Measurements from ENCODE around the gene THOC2.
A peak's percentile ranks its signal among the peaks of the same experiment; 100 is the strongest.
"Not testable (repeated sequence)": the region's sequence is repeated elsewhere in the genome, so short reads cannot be mapped to it uniquely, and the experiment has no call there.

The THOC2 gene

DNA sequence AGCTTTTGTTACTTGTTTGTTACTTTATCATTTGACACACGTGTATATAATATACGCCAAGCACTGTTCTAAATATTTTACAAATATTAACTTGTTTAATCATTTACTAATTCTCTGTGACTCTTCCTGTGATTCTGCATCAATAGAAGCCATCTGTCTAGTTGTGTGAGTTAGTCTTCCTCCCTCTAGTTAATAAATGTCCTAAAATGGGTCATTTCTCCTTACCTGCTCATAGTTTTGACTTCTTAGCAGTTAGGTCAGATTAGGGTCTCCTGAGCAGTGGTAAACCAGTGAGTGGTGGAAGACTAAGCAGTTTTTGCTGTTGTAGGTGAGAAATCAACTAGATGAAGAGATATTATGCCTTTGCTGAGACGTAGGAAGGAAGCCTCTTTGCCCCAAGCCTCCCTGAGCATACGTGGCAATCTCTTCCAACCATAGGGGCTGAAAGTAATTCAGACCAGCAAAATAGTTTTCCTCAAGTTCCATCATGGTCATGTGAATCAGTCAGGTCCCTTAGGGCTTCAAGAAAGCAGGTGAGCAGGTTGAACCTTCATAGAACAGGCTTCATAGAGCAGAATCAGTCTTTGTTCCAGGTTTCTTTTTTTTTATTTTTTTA lies 38.7 kb upstream of the THOC2 start:
- WGBS, 2 donors (ENCODE audit: extremely low coverage in 2 of 2, insufficient read length in 2 of 2, insufficient replicate concordance in 1 of 2): no CpG with 5 or more reads among the region's 4 CpGs
- no peak overlapping the region for H4K91ac ChIP-seq (ENCODE audit: low read depth, low read length, poor library complexity)

DNA sequence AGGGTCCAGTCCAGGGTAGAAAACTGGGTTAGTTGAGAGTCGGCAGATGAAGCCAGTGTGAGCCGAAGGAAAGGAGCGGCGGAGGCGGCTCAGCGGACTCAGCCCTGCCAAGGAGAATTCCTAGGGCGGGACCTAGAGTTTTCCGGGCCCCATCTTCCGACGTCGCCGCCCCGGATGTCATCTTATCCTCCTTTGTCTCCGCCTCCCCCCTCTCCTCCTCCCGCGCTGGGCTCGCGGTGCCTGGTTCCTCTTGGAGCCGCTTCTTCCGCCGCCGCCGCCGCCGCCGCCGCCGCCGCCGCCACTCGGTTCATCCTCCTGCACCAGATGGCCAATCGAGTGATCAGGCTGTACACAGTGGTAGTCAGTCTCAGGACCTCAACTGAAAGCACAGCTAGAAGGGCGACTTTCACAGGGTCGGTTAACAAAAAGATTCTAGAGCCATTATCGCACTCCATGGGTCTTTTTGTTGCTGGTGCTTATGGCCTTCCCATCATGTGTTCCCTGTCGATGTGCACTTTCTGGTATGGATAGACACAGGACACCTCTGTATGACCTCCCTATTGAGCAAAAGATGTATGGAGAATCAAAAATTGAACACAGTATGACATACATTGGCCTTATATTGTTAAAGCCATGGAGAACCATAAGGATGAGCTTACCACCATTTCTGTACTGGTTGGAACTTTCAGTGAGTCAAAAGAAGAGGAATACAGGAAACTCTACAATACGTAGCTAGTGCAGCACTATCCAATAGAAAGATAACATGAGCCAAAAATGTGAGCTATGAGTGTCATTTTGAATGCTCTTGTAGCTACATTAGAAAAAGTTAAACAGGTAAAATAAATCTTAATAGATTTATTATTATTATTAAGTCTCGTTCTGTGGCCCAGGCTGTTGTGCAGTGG lies 32.4 kb upstream of the THOC2 start:
- Histone ChIP-seq H4K91ac (ENCODE audit: low read depth, low read length, poor library complexity) (no peak overlapping the region), H2BK15ac (ENCODE audit: low read length) (no peak overlapping the region), H2BK5ac (ENCODE audit: low read length) (no peak overlapping the region), H3K4me2 (ENCODE audit: insufficient read depth, low read length, poor library complexity, severe bottlenecking) (peak overlapping the region; percentile 11), H3K36me3 (replicated peaks in 1 of 2; ENCODE audit: control insufficient read depth in 2 of 2, insufficient read depth in 2 of 2, low read length in 2 of 2) (no peaks in the 10 kb centered on the region), H3K27ac (replicated peaks; ENCODE audit: low read length) (peak overlapping the region; percentile 94), H2BK120ac (ENCODE audit: low read depth, low read length) (no peak overlapping the region), H3K14ac (ENCODE audit: low read length) (no peak overlapping the region), H3K9me3 (replicated peaks in 1 of 2; ENCODE audit: control insufficient read depth in 2 of 2, insufficient read depth in 1 of 2, low read depth in 1 of 2, low read length in 2 of 2) (no peaks in the 10 kb centered on the region), H2AK5ac (ENCODE audit: low read depth, low read length) (no peak overlapping the region), H3K4ac (ENCODE audit: low read length) (no peak overlapping the region), H4K8ac (ENCODE audit: low read depth, low read length) (no peak overlapping the region), H3K9ac (ENCODE audit: low read depth, low read length, poor library complexity) (no peak overlapping the region), H3K18ac (ENCODE audit: low read length) (no peak overlapping the region), H3K27me3 (ENCODE audit: control insufficient read depth in 3 of 3, insufficient read depth in 3 of 3, low read depth in 1 of 3, low read length in 3 of 3) (no peaks in the 10 kb centered on the region), H2AFZ (ENCODE audit: low read length) (peak overlapping the region; percentile 92), H3K4me1 (ENCODE audit: control insufficient read depth in 2 of 2, insufficient read depth in 1 of 2, low read depth in 1 of 2, low read length in 2 of 2) (no peaks in the 10 kb centered on the region), H3K4me3 (ENCODE audit: low read length in 2 of 2) (peak overlapping the region; percentile 64 to 75), H3K79me1 (ENCODE audit: low read depth, low read length) (no peaks in the 10 kb centered on the region), H2BK12ac (ENCODE audit: low read length) (no peak overlapping the region), H3K23ac (ENCODE audit: low read depth, low read length, poor library complexity) (no peak overlapping the region)
- DNase-seq (ENCODE audit: low spot score): peak; percentile 59
- WGBS, 2 donors (ENCODE audit: extremely low coverage in 2 of 2, insufficient read length in 2 of 2, insufficient replicate concordance in 1 of 2): no CpG with 5 or more reads among the region's 38 CpGs

More for the DNA sequence above, 38.7 kb upstream of the THOC2 start:
- no peak overlapping the region for H2BK12ac ChIP-seq (ENCODE audit: low read length)
- no peak for DNase-seq (ENCODE audit: low spot score)
- H3K27me3 ChIP-seq (ENCODE audit: control insufficient read depth in 3 of 3, insufficient read depth in 3 of 3, low read depth in 1 of 3, low read length in 3 of 3): peaks cover 0 to 2% (median 0%) of the 10 kb centered on the region in 3 experiments
- H2BK120ac ChIP-seq (ENCODE audit: low read depth, low read length): no peak overlapping the region
- no peaks in the 10 kb centered on the region for H3K4me1 ChIP-seq (ENCODE audit: control insufficient read depth in 2 of 2, insufficient read depth in 1 of 2, low read depth in 1 of 2, low read length in 2 of 2)
- no peak overlapping the region for H3K4ac ChIP-seq (ENCODE audit: low read length)
- H3K27ac ChIP-seq (replicated peaks; ENCODE audit: low read length): no peak overlapping the region
- no peak overlapping the region for H3K18ac ChIP-seq (ENCODE audit: low read length)
- no peak overlapping the region for H3K4me2 ChIP-seq (ENCODE audit: insufficient read depth, low read length, poor library complexity, severe bottlenecking)
- no peaks in the 10 kb centered on the region for H3K9me3 ChIP-seq (replicated peaks in 1 of 2; ENCODE audit: control insufficient read depth in 2 of 2, insufficient read depth in 1 of 2, low read depth in 1 of 2, low read length in 2 of 2)
- H3K79me1 ChIP-seq (ENCODE audit: low read depth, low read length): no peaks in the 10 kb centered on the region
- H3K23ac ChIP-seq (ENCODE audit: low read depth, low read length, poor library complexity): no peak overlapping the region
- H2BK15ac ChIP-seq (ENCODE audit: low read length): no peak overlapping the region
- no peak overlapping the region for H3K9ac ChIP-seq (ENCODE audit: low read depth, low read length, poor library complexity)
- no peak overlapping the region for H3K14ac ChIP-seq (ENCODE audit: low read length)
- H2BK5ac ChIP-seq (ENCODE audit: low read length): no peak overlapping the region
- H3K36me3 ChIP-seq (replicated peaks in 1 of 2; ENCODE audit: control insufficient read depth in 2 of 2, insufficient read depth in 2 of 2, low read length in 2 of 2): no peaks in the 10 kb centered on the region
- no peak overlapping the region for H2AK5ac ChIP-seq (ENCODE audit: low read depth, low read length)
- no peak overlapping the region for H3K4me3 ChIP-seq (ENCODE audit: low read length in 2 of 2)
- no peak overlapping the region for H2AFZ ChIP-seq (ENCODE audit: low read length)
- H4K8ac ChIP-seq (ENCODE audit: low read depth, low read length): no peak overlapping the region

DNA sequence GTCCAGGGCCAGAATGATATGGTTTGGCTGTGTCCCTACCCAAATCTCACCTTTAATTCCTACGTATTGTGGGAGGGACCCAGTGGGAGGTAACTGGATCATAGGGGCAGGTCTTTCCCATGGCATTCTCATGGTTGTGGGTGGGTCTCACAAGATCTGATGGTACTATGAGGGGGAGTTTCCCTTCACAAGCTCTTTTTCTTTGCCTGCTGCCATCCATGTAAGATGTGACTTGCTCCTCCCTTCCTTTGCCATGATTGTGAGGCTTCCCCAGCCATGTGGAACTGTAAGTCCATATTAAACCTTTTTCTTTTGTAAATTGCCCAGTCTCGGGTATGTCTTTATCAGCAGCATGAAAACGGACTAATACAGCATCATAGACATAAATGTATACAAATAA lies 27.0 kb upstream of the THOC2 start:
- H2BK12ac ChIP-seq (ENCODE audit: low read length); H3K14ac ChIP-seq (ENCODE audit: low read length); H2AFZ ChIP-seq (ENCODE audit: low read length); H2BK5ac ChIP-seq (ENCODE audit: low read length); DNase-seq (ENCODE audit: low spot score); H3K79me1 ChIP-seq (ENCODE audit: low read depth, low read length); H2BK120ac ChIP-seq (ENCODE audit: low read depth, low read length); H2AK5ac ChIP-seq (ENCODE audit: low read depth, low read length); H3K4me1 ChIP-seq (ENCODE audit: control insufficient read depth in 2 of 2, insufficient read depth in 1 of 2, low read depth in 1 of 2, low read length in 2 of 2); H3K18ac ChIP-seq (ENCODE audit: low read length); H3K23ac ChIP-seq (ENCODE audit: low read depth, low read length, poor library complexity); H4K91ac ChIP-seq (ENCODE audit: low read depth, low read length, poor library complexity); H3K27me3 ChIP-seq (ENCODE audit: control insufficient read depth in 3 of 3, insufficient read depth in 3 of 3, low read depth in 1 of 3, low read length in 3 of 3); H4K8ac ChIP-seq (ENCODE audit: low read depth, low read length); H3K4me3 ChIP-seq (ENCODE audit: low read length in 2 of 2); H3K36me3 ChIP-seq (replicated peaks in 1 of 2; ENCODE audit: control insufficient read depth in 2 of 2, insufficient read depth in 2 of 2, low read length in 2 of 2); H3K27ac ChIP-seq (replicated peaks; ENCODE audit: low read length); H3K9me3 ChIP-seq (replicated peaks in 1 of 2; ENCODE audit: control insufficient read depth in 2 of 2, insufficient read depth in 1 of 2, low read depth in 1 of 2, low read length in 2 of 2); H3K4ac ChIP-seq (ENCODE audit: low read length); H2BK15ac ChIP-seq (ENCODE audit: low read length); H3K9ac ChIP-seq (ENCODE audit: low read depth, low read length, poor library complexity); H3K4me2 ChIP-seq (ENCODE audit: insufficient read depth, low read length, poor library complexity, severe bottlenecking): not testable (repeated sequence)
- no CpG with 5 or more reads among the region's 3 CpGs for WGBS, 2 donors (ENCODE audit: extremely low coverage in 2 of 2, insufficient read length in 2 of 2, insufficient replicate concordance in 1 of 2)

DNA sequence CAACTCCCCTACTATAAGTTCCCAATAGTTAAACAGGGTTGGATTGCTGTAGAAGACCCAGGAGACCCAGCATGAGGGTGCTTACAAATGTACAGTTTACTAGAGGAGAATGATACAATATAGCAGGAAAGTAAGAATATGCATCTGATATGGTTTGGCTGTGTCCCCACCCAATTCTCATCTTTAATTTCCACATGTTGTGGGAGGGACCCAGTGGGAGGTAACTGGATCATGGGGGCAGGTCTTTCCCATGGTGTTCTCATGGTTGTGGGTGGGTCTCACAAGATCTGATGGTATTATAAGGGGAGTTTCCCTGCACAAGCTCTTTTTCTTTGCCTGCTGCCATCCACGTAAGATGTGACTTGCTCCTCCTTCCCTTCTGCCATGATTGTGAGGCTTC lies 24.9 kb upstream of the THOC2 start:
- not testable (repeated sequence) for H3K4me2 ChIP-seq (ENCODE audit: insufficient read depth, low read length, poor library complexity, severe bottlenecking); H2BK5ac ChIP-seq (ENCODE audit: low read length); H3K14ac ChIP-seq (ENCODE audit: low read length); H3K9me3 ChIP-seq (replicated peaks in 1 of 2; ENCODE audit: control insufficient read depth in 2 of 2, insufficient read depth in 1 of 2, low read depth in 1 of 2, low read length in 2 of 2); H3K4me3 ChIP-seq (ENCODE audit: low read length in 2 of 2); H3K4ac ChIP-seq (ENCODE audit: low read length); H4K8ac ChIP-seq (ENCODE audit: low read depth, low read length); H3K27ac ChIP-seq (replicated peaks; ENCODE audit: low read length); DNase-seq (ENCODE audit: low spot score); H2BK120ac ChIP-seq (ENCODE audit: low read depth, low read length); H3K18ac ChIP-seq (ENCODE audit: low read length); H3K9ac ChIP-seq (ENCODE audit: low read depth, low read length, poor library complexity); H3K27me3 ChIP-seq (ENCODE audit: control insufficient read depth in 3 of 3, insufficient read depth in 3 of 3, low read depth in 1 of 3, low read length in 3 of 3); H3K4me1 ChIP-seq (ENCODE audit: control insufficient read depth in 2 of 2, insufficient read depth in 1 of 2, low read depth in 1 of 2, low read length in 2 of 2); H2AFZ ChIP-seq (ENCODE audit: low read length); H4K91ac ChIP-seq (ENCODE audit: low read depth, low read length, poor library complexity); H3K36me3 ChIP-seq (replicated peaks in 1 of 2; ENCODE audit: control insufficient read depth in 2 of 2, insufficient read depth in 2 of 2, low read length in 2 of 2); H3K23ac ChIP-seq (ENCODE audit: low read depth, low read length, poor library complexity); H2BK12ac ChIP-seq (ENCODE audit: low read length); H2AK5ac ChIP-seq (ENCODE audit: low read depth, low read length); H2BK15ac ChIP-seq (ENCODE audit: low read length); H3K79me1 ChIP-seq (ENCODE audit: low read depth, low read length)
- no CpG with 5 or more reads among the region's 1 CpG for WGBS, 2 donors (ENCODE audit: extremely low coverage in 2 of 2, insufficient read length in 2 of 2, insufficient replicate concordance in 1 of 2)

All from neuronal stem cell (in vitro differentiated cells).